Spleen (tissue), 11 donors: ENCODE data around the gene SARS1. TPM values are rescaled to one million over a fixed set of nuclear protein-coding genes. Genes with fewer than 3 reads are reported as not detected.
"Not testable (repeated sequence)": the region's sequence is repeated elsewhere in the genome, so short reads cannot be mapped to it uniquely, and the experiment has no call there.

Experiments
- DNase-seq: peaks from one replicate; pipeline ENCODE4 v3.0.0-alpha.2; 2020
- H3K27ac ChIP-seq, 8 donors: fragments of 200-600 bp; sonication (generic) in 7 of 8; 1 replicate in 4 of 8; 2 replicates in 4 of 8; pipeline versions ENCODE4 v1.5.0 to v1.8.0; 2016 to 2021; ENCODE audit warnings: inconsistent platforms in 4 of 8, mild to moderate bottlenecking in 4 of 8, moderate library complexity in 1 of 8
- H3K27me3 ChIP-seq, 7 donors: fragments of 200-600 bp; sonication (generic) in 6 of 7; replicated peaks in 1 of 7; 1 replicate in 4 of 7; 2 replicates in 3 of 7; pipeline versions ENCODE4 v1.5.0 to v1.8.0; 2016 to 2021; ENCODE audit warnings: inconsistent platforms in 3 of 7, mild to moderate bottlenecking in 1 of 7
- H3K36me3 ChIP-seq, 6 donors: fragments of 200-600 bp; sonication (generic) in 5 of 6; 1 replicate in 4 of 6; 2 replicates in 2 of 6; pipeline versions ENCODE4 v1.5.0 to v1.8.0; 2016 to 2021; ENCODE audit warnings: inconsistent platforms in 2 of 6
- H3K4me1 ChIP-seq, 6 donors: fragments of 200-600 bp; sonication (generic) in 5 of 6; 1 replicate in 3 of 6; 2 replicates in 3 of 6; pipeline versions ENCODE4 v1.5.0 to v1.8.0; 2016 to 2021; ENCODE audit warnings: inconsistent platforms in 3 of 6
- H3K4me3 ChIP-seq, 8 donors: fragments of 200-600 bp; sonication (generic) in 7 of 8; 1 replicate in 4 of 8; 2 replicates in 4 of 8; pipeline versions ENCODE4 v1.5.0 to v1.8.0; 2016 to 2021; ENCODE audit warnings: inconsistent platforms in 4 of 8, mild to moderate bottlenecking in 4 of 8, moderate library complexity in 2 of 8
- H3K9me3 ChIP-seq, 8 donors: fragments of 200-600 bp; sonication (generic) in 7 of 8; 1 replicate in 4 of 8; 2 replicates in 4 of 8; pipeline versions ENCODE4 v1.5.0 to v1.8.0; 2016 to 2021; ENCODE audit warnings: inconsistent platforms in 4 of 8
- CTCF ChIP-seq, 11 experiments: fragments of 200-600 bp in 7 of 11; fragments of 450-650 bp in 4 of 11; sonication (generic) in 4 of 11; IDR thresholded peaks in 8 of 11; conservative IDR thresholded peaks in 3 of 11; 1 replicate in 7 of 11; 2 replicates in 4 of 11; pipeline versions ENCODE4 v1.4.0 to v1.8.0; 2016 to 2021; ENCODE audit warnings: antibody characterized with exemption in 11 of 11, inconsistent platforms in 4 of 11, mild to moderate bottlenecking in 1 of 11
- POLR2A ChIP-seq, 3 donors: fragments of 450-650 bp; IDR thresholded peaks; one replicate each; pipeline ENCODE4 v1.5.1; 2017; ENCODE audit warnings: antibody characterized with exemption in 3 of 3, mild to moderate bottlenecking in 1 of 3
- POLR2AphosphoS5 ChIP-seq, 3 donors: sonication (generic); formaldehyde crosslinking; IDR thresholded peaks; one replicate each; pipeline ENCODE4 v1.5.1; 2017; ENCODE audit warnings: antibody characterized with exemption in 3 of 3
- WGBS, 5 donors: extraction: QIAGEN DNeasy Blood & Tissue Kit in 3 of 5; methylation state at CpG; one replicate each; pipeline versions ENCODE4 v1.1.5 to v1.1.7; 2013 to 2018; 5-methylcytosine and 5-hydroxymethylcytosine counted together
- intact Hi-C: fragments of 100-400 bp; cut with DNase I; formaldehyde crosslinking; loops from one replicate; pipeline ENCODE4 v1.15.0; 2023; ENCODE audit warnings: low total_unique reads
- polyA plus RNA-seq, 3 donors: library from polyadenylated mRNA; stranded (reverse); fragments of 200-250 nt; gene quantifications; one replicate each; pipeline ENCODE4 v1.2.1, GENCODE V29; 2013
- total RNA-seq, 7 donors: library from RNA; depleted of rRNA in 3 of 7; stranded (reverse); fragments of >200 nt in 3 of 7; fragmentation: NEBNext Ultra II Directional in 4 of 7; extraction: Animal tissue kit (Norgen Biotek cat#: 25700) in 4 of 7; gene quantifications; one replicate each; pipeline versions ENCODE4 v1.1.0 to v1.2.1, GENCODE V29; 2016 to 2021
- donor health status: healthy with polysubstance abuse.
- donor health status: DM: no; HTN: no; CAD: no; lungs with moderate emphysema.
- donor health status: DM: no; HTN: no; CAD: no.
- donor health status: Bipolar disorder and iron deficiency.
- donor health status: healthy.
- donor health status: DM: no; HTN: no; CAD: no.
- donor health status: DM: yes; HTN: yes; CAD: no.

SARS1 gene
- total and polyA plus RNA-seq, 10 donors, result 47.2 to 138 (median 99.0) TPM

- no peaks in the 10 kb centered on the region for H3K9me3 ChIP-seq
- H3K27ac ChIP-seq, result no peak overlapping the region
Measured at GRCh38 chr1:109218516-109218915, 4.8 kb downstream of the SARS1 start.

DNA sequence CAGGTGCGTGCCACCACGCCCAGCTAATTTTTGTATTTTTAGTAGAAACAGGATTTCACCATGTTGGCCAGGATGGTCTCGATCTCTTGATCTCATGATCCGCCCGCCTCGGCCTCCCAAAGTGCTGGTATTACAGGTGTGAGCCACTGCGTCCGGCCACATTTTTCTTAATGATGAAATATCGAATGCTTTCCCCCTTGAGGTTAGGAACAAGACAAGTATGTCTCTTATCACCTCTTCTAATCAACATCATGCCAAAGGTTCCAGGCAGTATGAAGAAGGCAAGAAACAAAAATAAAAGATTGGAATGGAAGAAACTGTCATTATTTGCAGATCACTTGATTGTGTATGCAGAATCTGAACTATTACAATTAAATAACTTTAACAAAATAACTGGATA is 7.5 kb downstream of the SARS1 start:
- intact Hi-C loops, H3K27ac ChIP-seq, H3K27me3 ChIP-seq, H3K4me3 ChIP-seq, H3K9me3 ChIP-seq, DNase-seq: not testable (repeated sequence)
- Histone ChIP-seq H3K4me1 (peaks cover 8 to 73% (median 32%) of the 10 kb centered on the region in 6 donors), H3K36me3 (peaks cover 0 to 66% (median 10%) of the 10 kb centered on the region in 6 donors)
- WGBS, 5 donors, result 96 to 99% (median 97%) methylated on average over 9 of the region's 9 CpGs

More at GRCh38 chr1:109218516-109218915, 4.8 kb downstream of the SARS1 start:
- H3K27me3 ChIP-seq, result no peaks in the 10 kb centered on the region
- no peak for DNase-seq
- TF ChIP-seq POLR2A (IDR thresholded peaks at IDR 0.05) (no peak), POLR2AphosphoS5 (IDR thresholded peaks at IDR 0.05) (no peak), CTCF (IDR thresholded peaks at IDR 0.05 in 8 of 11, conservative IDR thresholded peaks at IDR 0.05 in 3 of 11) (no peak)
- H3K4me1 ChIP-seq, result peaks cover 24 to 71% (median 46%) of the 10 kb centered on the region in 6 donors
- peaks cover 0 to 43% (median 4%) of the 10 kb centered on the region in 6 donors for H3K36me3 ChIP-seq
- 52 to 81% (median 70%) methylated on average over 3 of the region's 3 CpGs for WGBS, 5 donors
- intact Hi-C loops, result no loop called here
- no peak overlapping the region for H3K4me3 ChIP-seq

GRCh38 chr1:109225308-109225707 is 11.6 kb downstream of the SARS1 start:
- H3K36me3 ChIP-seq, result peaks cover 3 to 90% (median 40%) of the 10 kb centered on the region in 6 donors
- no peak overlapping the region for H3K27ac ChIP-seq
- no peaks in the 10 kb centered on the region for H3K27me3 ChIP-seq
- WGBS, 5 donors, result 82 to 93% (median 92%) methylated on average over 3 of the region's 3 CpGs
- intact Hi-C loops, result no loop called here
- H3K4me1 ChIP-seq, result peaks cover 0 to 48% (median 6%) of the 10 kb centered on the region in 6 donors
- no peak overlapping the region for H3K4me3 ChIP-seq
- no peak for TF ChIP-seq POLR2AphosphoS5 (IDR thresholded peaks at IDR 0.05)
- no peak for TF ChIP-seq CTCF (IDR thresholded peaks at IDR 0.05 in 8 of 11, conservative IDR thresholded peaks at IDR 0.05 in 3 of 11)
- no peak for TF ChIP-seq POLR2A (IDR thresholded peaks at IDR 0.05)
- H3K9me3 ChIP-seq, result no peaks in the 10 kb centered on the region
- no peak for DNase-seq

DNA sequence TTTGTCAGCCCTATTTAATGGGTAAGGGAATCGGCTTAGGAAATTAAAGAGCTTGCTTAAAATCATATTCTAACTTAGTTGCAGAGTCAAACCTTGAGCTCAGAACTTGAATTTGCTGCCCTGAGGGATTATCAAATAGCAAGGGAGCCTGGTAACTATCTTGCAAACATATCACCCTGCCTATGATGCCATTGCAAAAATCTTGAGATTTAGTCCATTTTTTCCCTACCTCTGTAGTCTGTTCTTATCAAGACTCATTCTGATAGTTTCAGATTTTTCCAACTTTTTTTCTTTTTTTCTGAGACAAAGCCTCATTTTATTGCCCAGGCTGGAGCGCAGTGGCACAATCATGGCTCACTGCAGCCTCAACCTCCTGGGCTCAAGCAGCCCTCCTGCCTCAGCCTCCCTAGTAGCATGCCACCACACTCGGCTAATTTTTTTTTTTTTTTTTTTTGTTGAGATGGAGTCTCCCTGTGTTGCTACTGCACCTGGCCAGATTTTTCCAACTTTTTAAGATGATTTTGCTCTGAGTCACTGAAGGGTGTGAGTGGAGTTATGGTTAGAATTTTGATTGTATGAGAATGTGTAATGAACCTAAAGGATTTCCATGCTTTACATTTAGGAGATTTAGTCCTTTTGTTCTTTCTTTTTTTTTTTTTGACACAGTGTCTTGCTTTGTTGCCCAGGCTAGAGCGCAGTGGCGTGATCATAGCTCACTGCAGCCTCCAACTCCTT is 12.2 kb downstream of the SARS1 start:
- DNase-seq, result no peak
- no peak for TF ChIP-seq POLR2A (IDR thresholded peaks at IDR 0.05)
- no peak for TF ChIP-seq CTCF (IDR thresholded peaks at IDR 0.05 in 8 of 11, conservative IDR thresholded peaks at IDR 0.05 in 3 of 11)
- TF ChIP-seq POLR2AphosphoS5 (IDR thresholded peaks at IDR 0.05), result no peak
- Histone ChIP-seq H3K27ac (no peak overlapping the region), H3K4me1 (peaks cover 0 to 43% (median 5%) of the 10 kb centered on the region in 6 donors), H3K4me3 (no peak overlapping the region), H3K27me3 (no peaks in the 10 kb centered on the region), H3K36me3 (peaks cover 3 to 95% (median 46%) of the 10 kb centered on the region in 6 donors), H3K9me3 (no peaks in the 10 kb centered on the region)
- intact Hi-C loops, result no loop called here
- whole genome bisulfite sequencing, 5 donors, result 95 to 99% (median 97%) methylated on average over 5 of the region's 5 CpGs
